Activated CD8-positive, alpha-beta T cell treated with anti-CD3 and anti-CD28 coated beads, Interleukin-2, amount 10 ng/mL, durations not matched to agents 7 days and 5 days (primary cell): Measurements from ENCODE around the gene PRDM11. TPM values are rescaled to one million over a fixed set of nuclear protein-coding genes. Genes with fewer than 3 reads are reported as not detected.

Experiments used
- ATAC-seq: fragments of 150-1000 bp; cut with Tn5 transposase; one replicate; pipeline ENCODE4 v1.10.0; 2021; ENCODE audit warnings: moderate library complexity
- CTCF ChIA-PET: fragments of 350-600 bp; sonication (Branson Sonifier 250); formaldehyde crosslinking; loops from one replicate; lab custom pipeline; 2021; ENCODE audit warnings: antibody characterized with exemption; lab: Charles Lee
- POLR2A ChIA-PET: fragments of 350-600 bp; sonication (Branson Sonifier 250); formaldehyde crosslinking; loops from one replicate; lab custom pipeline; 2021; ENCODE audit warnings: antibody characterized with exemption; lab: Charles Lee
- DNase-seq: peaks from one replicate; pipeline ENCODE4 v3.0.0-alpha.2; 2020
- H3K27ac Mint-ChIP-seq: one replicate; pipeline ENCODE4 v1.8.0; 2021; ENCODE audit warnings: mild to moderate bottlenecking, mixed read lengths
- H3K27me3 Mint-ChIP-seq: one replicate; pipeline ENCODE4 v1.8.0; 2021; ENCODE audit warnings: low read depth, mixed read lengths
- H3K36me3 Mint-ChIP-seq: one replicate; pipeline ENCODE4 v1.8.0; 2021; ENCODE audit warnings: low read depth, mixed read lengths
- H3K4me1 Mint-ChIP-seq: one replicate; pipeline ENCODE4 v1.8.0; 2021; ENCODE audit warnings: low read depth, mixed read lengths
- H3K4me3 Mint-ChIP-seq: one replicate; pipeline ENCODE4 v1.8.0; 2021; ENCODE audit warnings: mild to moderate bottlenecking, mixed read lengths
- H3K9me3 Mint-ChIP-seq: one replicate; pipeline ENCODE4 v1.8.0; 2022; ENCODE audit warnings: mixed read lengths; ENCODE audit not compliant: insufficient read depth
- total RNA-seq, 2 experiments: library from RNA; stranded (reverse); gene quantifications; one replicate each; pipeline ENCODE4 v1.2.3, GENCODE V29; 2021

The PRDM11 gene
- total RNA-seq, 2 experiments from 2014 or later = 3.5 to 3.6 TPM

GRCh38 chr11:45278714-45279113, 132.3 kb downstream of the PRDM11 start:
- H3K36me3 Mint-ChIP-seq = no peaks in the 10 kb centered on the region
- no peak for DNase-seq
- no peak overlapping the region for H3K4me3 Mint-ChIP-seq
- peaks cover 4% of the 10 kb centered on the region for H3K4me1 Mint-ChIP-seq
- no peaks in the 10 kb centered on the region for H3K9me3 Mint-ChIP-seq
- no peak overlapping the region for H3K27ac Mint-ChIP-seq
- no peak for ATAC-seq
- ChIA-PET POLR2A (no interaction called here), CTCF (interaction anchor here (1.9 kb wide), 1 partner anchor 13 kb away, joined by 5 read pairs; no protein-coding TSS in a partner anchor)
- peaks cover 31% of the 10 kb centered on the region for H3K27me3 Mint-ChIP-seq

- Mint-ChIP-seq H3K4me3 (no peak overlapping the region), H3K9me3 (no peaks in the 10 kb centered on the region), H3K4me1 (peaks cover 4% of the 10 kb centered on the region), H3K27me3 (peaks cover 33% of the 10 kb centered on the region), H3K36me3 (no peaks in the 10 kb centered on the region), H3K27ac (no peak overlapping the region)
- ChIA-PET CTCF (interaction anchor here (1.9 kb wide), 1 partner anchor 12 kb away, joined by 5 read pairs; no protein-coding TSS in a partner anchor), POLR2A (no interaction called here)
- ATAC-seq (no peak), DNase-seq (no peak)
Measured at GRCh38 chr11:45279645-45280044, 133.2 kb downstream of the PRDM11 start.

- CTCF ChIA-PET = interaction anchor here (1.9 kb wide), 1 partner anchor 11 kb away, joined by 5 read pairs; no protein-coding TSS in a partner anchor
- peak; percentile 67 for ATAC-seq
- H3K27ac Mint-ChIP-seq = no peak overlapping the region
Measured at GRCh38 chr11:45280449-45280848, 134.0 kb downstream of the PRDM11 start.

GRCh38 chr11:45282081-45282480, 135.6 kb downstream of the PRDM11 start:
- Mint-ChIP-seq H3K27me3 (peaks cover 46% of the 10 kb centered on the region), H3K4me3 (no peak overlapping the region), H3K27ac (no peak overlapping the region), H3K36me3 (no peaks in the 10 kb centered on the region), H3K9me3 (no peaks in the 10 kb centered on the region), H3K4me1 (peaks cover 4% of the 10 kb centered on the region)
- no peak for DNase-seq
- no peak for ATAC-seq
- ChIA-PET CTCF (interaction anchor here (0.7 kb wide), 1 partner anchor 16 kb away, joined by 3 read pairs; no protein-coding TSS in a partner anchor), POLR2A (no interaction called here)

More at GRCh38 chr11:45280449-45280848, 134.0 kb downstream of the PRDM11 start:
- H3K27me3 Mint-ChIP-seq = peaks cover 37% of the 10 kb centered on the region
- peaks cover 4% of the 10 kb centered on the region for H3K4me1 Mint-ChIP-seq
- H3K36me3 Mint-ChIP-seq = no peaks in the 10 kb centered on the region
- POLR2A ChIA-PET = no interaction called here
- DNase-seq = peak; percentile 22
- no peak overlapping the region for H3K4me3 Mint-ChIP-seq
- no peaks in the 10 kb centered on the region for H3K9me3 Mint-ChIP-seq

Other genes with a start within 250 kb of the PRDM11 start
- gene TP53I11, start 195.8 kb upstream of the PRDM11 start, total RNA-seq = 1 to 10 TPM; 1.4 to 2.5 TPM
- not detected for gene SYT13, start 139.7 kb downstream of the PRDM11 start, total RNA-seq